Suprapubic skin (tissue), 4 donors: ENCODE measurements around the gene COL6A3. TPM values are rescaled to one million over a fixed set of nuclear protein-coding genes. Genes with fewer than 3 reads are reported as not detected.

Experiments
- DNase-seq, 2 donors: peaks; one replicate each; pipeline ENCODE4 v3.0.0-alpha.2; 2019; ENCODE audit warnings: low spot score in 2 of 2
- H3K27ac ChIP-seq: fragments of 200-600 bp; sonication (generic); one replicate; pipeline ENCODE4 v1.5.1; 2019
- H3K27me3 ChIP-seq: fragments of 200-600 bp; sonication (generic); one replicate; pipeline ENCODE4 v1.5.1; 2019
- H3K36me3 ChIP-seq: fragments of 200-600 bp; sonication (generic); one replicate; pipeline ENCODE4 v1.5.1; 2019
- H3K4me1 ChIP-seq: fragments of 200-600 bp; sonication (generic); one replicate; pipeline ENCODE4 v1.5.1; 2019
- H3K4me3 ChIP-seq: fragments of 200-600 bp; sonication (generic); one replicate; pipeline ENCODE4 v1.5.1; 2019; ENCODE audit warnings: mild to moderate bottlenecking
- H3K9me3 ChIP-seq: fragments of 200-600 bp; sonication (generic); one replicate; pipeline ENCODE4 v1.5.1; 2019
- CTCF ChIP-seq, 2 donors: fragments of 200-600 bp in 1 of 2; fragments of 450-650 bp in 1 of 2; sonication (generic) in 1 of 2; IDR thresholded peaks; one replicate each; pipeline ENCODE4 v1.5.1; 2016 to 2019; ENCODE audit warnings: antibody characterized with exemption in 2 of 2, mild to moderate bottlenecking in 1 of 2, moderate library complexity in 1 of 2
- EP300 ChIP-seq: sonication (generic); formaldehyde crosslinking; IDR thresholded peaks from one replicate; pipeline ENCODE4 v1.6.1; 2017; ENCODE audit warnings: antibody characterized with exemption
- POLR2A ChIP-seq, 2 donors: fragments of 450-650 bp; IDR thresholded peaks; one replicate each; pipeline ENCODE4 v1.6.1; 2017; ENCODE audit warnings: antibody characterized with exemption in 2 of 2, mild to moderate bottlenecking in 2 of 2, moderate library complexity in 2 of 2
- POLR2AphosphoS5 ChIP-seq, 3 donors: sonication (generic); formaldehyde crosslinking; IDR thresholded peaks; one replicate each; pipeline ENCODE4 v1.6.1; 2017; ENCODE audit warnings: antibody characterized with exemption in 3 of 3
- WGBS: methylation state at CpG from one replicate; pipeline ENCODE4 v1.1.5; 2018; 5-methylcytosine and 5-hydroxymethylcytosine counted together
- total RNA-seq, 4 donors: library from RNA; depleted of rRNA; stranded (reverse); fragments of >200 nt; gene quantifications; one replicate each; pipeline ENCODE4 v1.1.0, GENCODE V29; 2016

COL6A3 gene
- total RNA-seq, 4 donors from 2014 or later: 50.1 to 79.2 (median 66.3) TPM

DNA sequence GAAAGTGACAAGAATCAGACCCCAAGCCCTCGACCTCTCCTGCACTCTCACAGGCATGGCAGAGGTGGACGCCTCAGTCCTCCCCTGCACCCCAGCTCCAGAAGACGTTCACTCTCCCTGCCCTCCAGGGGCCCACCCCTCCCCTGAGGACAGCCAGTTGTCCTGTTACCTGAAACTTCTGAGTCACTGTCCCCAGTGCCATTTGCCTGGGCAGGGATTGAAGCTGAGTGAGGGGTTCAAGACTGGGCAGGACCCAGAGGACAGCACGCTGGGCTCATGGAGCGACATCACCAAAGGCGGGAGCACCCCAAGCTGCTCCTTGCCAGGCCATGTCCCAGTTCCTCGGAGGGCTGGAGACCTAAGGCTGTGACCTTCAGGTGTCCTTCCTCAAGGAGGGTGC is 34.2 kb upstream of the COL6A3 start:
- Histone ChIP-seq H3K36me3 (no peaks in the 10 kb centered on the region), H3K27me3 (no peaks in the 10 kb centered on the region), H3K27ac (no peak overlapping the region), H3K4me3 (no peak overlapping the region), H3K4me1 (peaks cover 12% of the 10 kb centered on the region), H3K9me3 (no peaks in the 10 kb centered on the region)
- WGBS: 88% methylated on average over 7 of the region's 7 CpGs
- DNase-seq: no peak
- TF ChIP-seq POLR2AphosphoS5 (IDR thresholded peaks at IDR 0.05) (no peak), POLR2A (IDR thresholded peaks at IDR 0.05) (no peak), CTCF (IDR thresholded peaks at IDR 0.05) (no peak), EP300 (no peak)

GRCh38 chr2:237447496-237447895 is 33.5 kb upstream of the COL6A3 start:
- Histone ChIP-seq H3K27ac (no peak overlapping the region), H3K27me3 (no peaks in the 10 kb centered on the region), H3K9me3 (no peaks in the 10 kb centered on the region), H3K4me3 (no peak overlapping the region), H3K4me1 (peaks cover 12% of the 10 kb centered on the region), H3K36me3 (no peaks in the 10 kb centered on the region)
- WGBS: 86% methylated on average over 11 of the region's 11 CpGs
- no peak for DNase-seq
- no peak for TF ChIP-seq CTCF (IDR thresholded peaks at IDR 0.05)
- no peak for TF ChIP-seq EP300
- no peak for TF ChIP-seq POLR2AphosphoS5 (IDR thresholded peaks at IDR 0.05)
- TF ChIP-seq POLR2A (IDR thresholded peaks at IDR 0.05): no peak

GRCh38 chr2:237446338-237446665 is 32.3 kb upstream of the COL6A3 start:
- Histone ChIP-seq H3K9me3 (no peaks in the 10 kb centered on the region), H3K27me3 (no peaks in the 10 kb centered on the region), H3K4me1 (peaks cover 18% of the 10 kb centered on the region), H3K4me3 (no peak overlapping the region), H3K36me3 (no peaks in the 10 kb centered on the region), H3K27ac (no peak overlapping the region)
- TF ChIP-seq CTCF (IDR thresholded peaks at IDR 0.05) (no peak), EP300 (no peak), POLR2A (IDR thresholded peaks at IDR 0.05) (no peak), POLR2AphosphoS5 (IDR thresholded peaks at IDR 0.05) (no peak)
- DNase-seq: no peak
- 90% methylated on average over 6 of the region's 6 CpGs for WGBS

GRCh38 chr2:237445611-237446337 is 31.8 kb upstream of the COL6A3 start:
- H3K4me1 ChIP-seq: peaks cover 19% of the 10 kb centered on the region
- no peak for DNase-seq
- no peaks in the 10 kb centered on the region for H3K36me3 ChIP-seq
- H3K4me3 ChIP-seq: no peak overlapping the region
- H3K27me3 ChIP-seq: no peaks in the 10 kb centered on the region
- H3K27ac ChIP-seq: no peak overlapping the region
- WGBS: 90% methylated on average over 12 of the region's 26 CpGs
- H3K9me3 ChIP-seq: no peaks in the 10 kb centered on the region
- TF ChIP-seq POLR2AphosphoS5 (IDR thresholded peaks at IDR 0.05): no peak
- no peak for TF ChIP-seq POLR2A (IDR thresholded peaks at IDR 0.05)
- TF ChIP-seq EP300: no peak
- no peak for TF ChIP-seq CTCF (IDR thresholded peaks at IDR 0.05)

GRCh38 chr2:237444071-237444470 is 30.1 kb upstream of the COL6A3 start:
- DNase-seq: no peak
- H3K4me1 ChIP-seq: peaks cover 12% of the 10 kb centered on the region
- H3K9me3 ChIP-seq: no peaks in the 10 kb centered on the region
- WGBS: 100% methylated on average over 2 of the region's 2 CpGs
- no peak for TF ChIP-seq POLR2AphosphoS5 (IDR thresholded peaks at IDR 0.05)
- no peak for TF ChIP-seq EP300
- TF ChIP-seq POLR2A (IDR thresholded peaks at IDR 0.05): no peak
- no peak for TF ChIP-seq CTCF (IDR thresholded peaks at IDR 0.05)
- H3K36me3 ChIP-seq: no peaks in the 10 kb centered on the region
- no peak overlapping the region for H3K4me3 ChIP-seq
- no peaks in the 10 kb centered on the region for H3K27me3 ChIP-seq
- H3K27ac ChIP-seq: no peak overlapping the region
